Eye (tissue), 1 donor: ENCODE results near the gene PLA2G12B.
"Not testable (repeated sequence)": the region's sequence is repeated elsewhere in the genome, so short reads cannot be mapped to it uniquely, and the experiment has no call there.

Source experiments
- DNase-seq: peaks from one replicate; pipeline ENCODE4 v3.0.0-alpha.2; 2015

Gene PLA2G12B

DNA sequence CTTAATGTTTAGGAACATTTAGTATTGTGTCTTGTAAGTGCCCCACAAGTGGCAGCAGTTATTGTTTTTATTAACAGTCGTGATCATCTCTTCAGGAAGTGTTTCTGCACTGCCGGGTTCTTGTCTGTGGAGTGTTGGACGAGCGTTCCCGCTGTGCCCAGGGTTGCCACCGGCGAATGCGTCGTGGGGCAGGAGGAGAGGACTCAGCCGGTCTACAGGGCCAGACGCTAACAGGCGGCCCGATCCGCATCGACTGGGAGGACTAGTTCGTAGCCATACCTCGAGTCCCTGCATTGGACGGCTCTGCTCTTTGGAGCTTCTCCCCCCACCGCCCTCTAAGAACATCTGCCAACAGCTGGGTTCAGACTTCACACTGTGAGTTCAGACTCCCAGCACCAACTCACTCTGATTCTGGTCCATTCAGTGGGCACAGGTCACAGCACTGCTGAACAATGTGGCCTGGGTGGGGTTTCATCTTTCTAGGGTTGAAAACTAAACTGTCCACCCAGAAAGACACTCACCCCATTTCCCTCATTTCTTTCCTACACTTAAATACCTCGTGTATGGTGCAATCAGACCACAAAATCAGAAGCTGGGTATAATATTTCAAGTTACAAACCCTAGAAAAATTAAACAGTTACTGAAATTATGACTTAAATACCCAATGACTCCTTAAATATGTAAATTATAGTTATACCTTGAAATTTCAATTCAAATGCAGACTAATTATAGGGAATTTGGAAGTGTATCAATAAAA, 22.2 kb downstream of the PLA2G12B start:
- no peak for DNase-seq

DNA sequence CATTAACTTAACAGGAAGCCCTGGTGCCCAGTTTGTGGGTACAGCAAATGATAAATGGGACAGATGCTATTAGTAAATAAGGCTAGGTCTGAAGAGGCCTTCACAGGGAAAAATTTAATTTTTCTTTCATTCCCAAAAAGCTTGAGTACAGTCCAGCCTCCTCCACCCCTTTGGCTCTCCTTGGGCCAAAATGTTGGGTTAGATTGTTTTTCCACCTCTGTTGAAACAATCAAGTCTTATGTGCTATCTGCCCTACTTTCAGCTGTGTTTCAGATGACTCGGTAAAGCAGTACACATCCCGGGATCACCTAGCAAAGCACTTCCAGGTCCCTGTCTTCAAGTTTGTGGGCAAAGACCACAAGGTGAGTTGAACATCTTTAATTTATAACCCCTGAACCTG, 24.3 kb downstream of the PLA2G12B start:
- no peak for DNase-seq

- no peak for DNase-seq
Measured at GRCh38 chr10:72928798-72929197, 25.8 kb downstream of the PLA2G12B start.

- no peak for DNase-seq
Measured at GRCh38 chr10:72927485-72927884, 27.1 kb downstream of the PLA2G12B start.

- no peak for DNase-seq
Measured at GRCh38 chr10:72925951-72926465, 28.6 kb downstream of the PLA2G12B start.

- DNase-seq: no peak
Measured at GRCh38 chr10:72924351-72924750, 30.3 kb downstream of the PLA2G12B start.

DNA sequence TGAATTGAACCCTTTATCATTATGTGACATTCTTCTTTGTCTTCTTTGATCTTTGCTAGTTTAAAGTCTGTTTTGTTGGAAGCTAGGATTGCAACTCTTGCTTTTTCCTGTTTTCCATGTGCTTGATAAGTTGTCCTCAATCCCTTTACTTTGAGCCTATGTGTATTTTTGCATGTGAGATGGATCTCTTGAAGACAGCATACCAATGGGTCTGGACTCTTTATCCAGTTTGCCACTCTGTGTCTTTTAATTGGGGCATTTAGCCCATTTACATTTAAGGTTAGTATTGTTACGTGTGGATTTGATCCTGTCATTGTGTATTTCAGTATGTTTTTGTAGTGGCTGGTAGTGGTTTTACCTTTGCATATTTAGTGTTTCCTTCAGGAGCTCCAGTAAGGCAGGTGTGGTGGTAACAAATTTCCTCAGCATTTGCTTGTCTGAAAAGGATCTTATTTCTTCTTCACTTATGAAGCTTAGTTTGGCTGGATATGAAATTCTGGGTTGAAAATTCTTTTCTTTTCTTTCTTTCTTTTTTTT, 33.4 kb downstream of the PLA2G12B start:
- DNase-seq: not testable (repeated sequence)

- no peak for DNase-seq
Measured at GRCh38 chr10:72918352-72918751, 36.3 kb downstream of the PLA2G12B start.

DNA sequence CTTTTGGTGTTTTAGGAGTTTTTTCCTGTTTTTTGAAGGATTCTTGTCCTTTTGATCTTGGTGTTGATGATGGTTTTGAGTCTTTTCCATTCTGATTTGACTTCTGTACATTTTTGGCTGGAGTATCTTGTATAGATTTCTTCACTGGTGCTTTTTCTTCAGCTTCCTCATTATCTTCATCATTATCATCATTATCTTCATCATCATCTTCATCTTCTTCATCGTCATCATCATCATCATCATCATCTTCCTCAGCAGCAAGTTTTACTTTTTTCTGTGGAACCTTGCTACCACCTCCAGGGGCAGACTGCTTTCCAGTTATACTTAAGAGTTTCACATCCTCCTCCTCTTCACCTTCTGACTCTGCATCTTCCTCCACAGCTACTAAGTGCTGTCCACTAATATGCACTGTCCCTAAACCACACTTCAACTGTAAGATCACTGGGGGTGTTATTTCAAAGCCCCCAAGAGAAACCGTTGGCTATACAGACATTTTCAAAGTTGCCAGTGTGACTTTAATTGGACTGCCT, 36.7 kb downstream of the PLA2G12B start:
- not testable (repeated sequence) for DNase-seq

GRCh38 chr10:72917201-72917600, 37.4 kb downstream of the PLA2G12B start:
- DNase-seq: not testable (repeated sequence)

GRCh38 chr10:72913287-72913686, 41.3 kb downstream of the PLA2G12B start:
- DNase-seq: no peak

- no peak for DNase-seq
Measured at GRCh38 chr10:72912736-72913135, 41.9 kb downstream of the PLA2G12B start.

- no peak for DNase-seq
Measured at GRCh38 chr10:72911758-72912157, 42.8 kb downstream of the PLA2G12B start.

DNA sequence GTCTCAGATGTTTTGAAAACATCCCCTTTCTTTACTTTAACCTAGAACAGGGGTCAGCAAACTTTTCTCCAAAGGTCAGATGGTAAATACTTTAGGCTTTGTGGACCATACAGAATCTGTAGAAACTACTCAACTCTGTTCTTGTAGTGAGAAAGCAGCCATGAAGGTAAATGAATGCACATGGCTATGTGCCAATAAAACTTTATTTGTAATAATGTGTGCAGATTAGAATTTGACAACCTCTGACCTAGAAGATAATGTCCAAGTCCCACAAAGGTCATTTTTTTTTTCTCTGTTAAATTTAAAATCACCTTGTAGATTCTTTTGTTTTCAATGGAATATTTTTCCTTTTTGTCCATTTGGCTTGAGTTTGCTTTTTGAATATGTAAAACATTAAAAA, 43.9 kb downstream of the PLA2G12B start:
- DNase-seq: no peak

- no peak for DNase-seq
Measured at GRCh38 chr10:72906446-72906845, 48.2 kb downstream of the PLA2G12B start.

DNA sequence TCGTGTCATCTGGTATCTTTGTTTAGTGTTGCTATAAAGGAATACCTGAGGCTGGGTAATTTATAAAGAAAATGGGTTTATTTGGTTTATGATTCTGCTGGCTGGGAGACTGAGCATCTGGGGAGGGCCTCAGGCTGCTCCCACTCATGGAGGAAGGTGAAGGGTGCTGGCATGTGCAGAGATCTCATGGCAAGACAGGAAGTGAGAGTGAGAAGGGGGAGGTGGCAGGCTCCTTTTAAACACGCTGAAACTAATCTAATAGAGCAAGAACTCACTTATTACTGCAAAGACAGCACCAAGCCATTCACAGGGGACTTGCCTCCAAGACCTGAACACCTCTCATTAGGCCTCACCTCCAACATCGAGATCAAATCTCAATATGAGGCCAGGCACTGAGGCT, 49.8 kb downstream of the PLA2G12B start:
- DNase-seq: no peak

DNA sequence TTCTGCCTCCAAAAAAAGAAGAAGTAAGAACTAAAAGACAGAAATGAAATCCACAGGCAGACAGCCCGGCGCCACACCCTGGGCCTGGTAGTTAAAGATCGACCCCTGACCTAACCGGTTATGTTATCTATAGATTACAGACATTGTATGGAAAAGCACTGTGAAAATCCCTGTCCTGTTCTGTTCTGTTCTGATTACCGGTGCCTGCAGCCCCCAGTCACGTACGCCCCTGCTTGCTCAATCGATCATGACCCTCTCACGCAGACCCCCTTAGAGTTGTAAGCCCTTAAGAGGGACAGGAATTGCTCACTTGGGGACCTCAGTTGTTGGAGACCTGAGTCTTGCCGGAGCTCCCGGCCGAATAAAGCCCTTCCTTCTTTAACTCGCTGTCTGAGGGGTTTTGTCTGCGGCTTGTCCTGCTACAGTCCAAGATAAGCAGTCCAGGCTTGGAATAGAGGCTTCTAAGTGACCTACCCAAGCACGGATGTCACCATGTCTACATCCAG, 50.6 kb downstream of the PLA2G12B start:
- DNase-seq: not testable (repeated sequence)

DNA sequence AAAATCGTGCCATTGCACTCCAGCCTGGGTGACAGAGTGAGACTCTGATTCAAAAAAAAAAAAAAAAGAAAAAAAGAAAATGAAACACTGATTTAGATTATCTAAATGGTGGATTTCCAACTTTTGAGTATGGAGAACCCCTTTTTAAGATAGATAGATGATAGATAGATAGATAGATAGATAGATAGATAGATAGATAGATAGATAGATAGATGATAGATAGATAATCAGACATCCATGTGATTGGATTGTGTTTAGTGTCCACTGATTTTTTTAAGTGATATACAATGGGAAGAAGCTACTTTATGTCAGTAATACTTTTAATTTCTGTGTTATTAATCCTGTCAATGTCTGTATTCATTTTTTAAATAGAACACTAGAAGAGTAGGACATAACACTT, 55.1 kb downstream of the PLA2G12B start:
- DNase-seq: no peak

- DNase-seq: no peak
Measured at GRCh38 chr10:72898616-72899015, 56.0 kb downstream of the PLA2G12B start.

- no peak for DNase-seq
Measured at GRCh38 chr10:72895236-72895850, 59.3 kb downstream of the PLA2G12B start.

- no peak for DNase-seq
Measured at GRCh38 chr10:72893136-72893798, 61.3 kb downstream of the PLA2G12B start, which contains the start of gene OIT3. Gene OIT3 (plus strand): TSS chr10:72893739. CDS start chr10:72893799, 60 bp downstream.

DNA sequence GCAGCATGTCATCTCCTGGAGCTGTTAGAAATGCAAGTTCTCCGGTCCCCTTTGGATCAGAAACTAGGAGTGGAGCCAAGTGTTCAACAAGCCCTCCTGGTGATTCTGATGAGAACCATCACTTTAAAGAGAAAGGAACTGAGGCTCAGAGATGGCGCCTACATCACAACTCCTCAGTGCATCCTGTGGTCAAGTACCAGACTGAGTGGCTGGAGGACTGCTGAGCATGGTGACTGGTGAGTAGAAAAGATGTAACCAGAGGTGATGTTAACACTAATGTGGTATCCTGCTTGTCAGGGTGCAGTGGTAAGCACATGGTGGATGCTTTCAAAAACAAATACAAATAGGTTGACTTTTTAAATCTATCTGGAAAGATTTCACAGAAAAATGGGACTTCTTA, 64.5 kb downstream of the PLA2G12B start:
- no peak for DNase-seq

DNA sequence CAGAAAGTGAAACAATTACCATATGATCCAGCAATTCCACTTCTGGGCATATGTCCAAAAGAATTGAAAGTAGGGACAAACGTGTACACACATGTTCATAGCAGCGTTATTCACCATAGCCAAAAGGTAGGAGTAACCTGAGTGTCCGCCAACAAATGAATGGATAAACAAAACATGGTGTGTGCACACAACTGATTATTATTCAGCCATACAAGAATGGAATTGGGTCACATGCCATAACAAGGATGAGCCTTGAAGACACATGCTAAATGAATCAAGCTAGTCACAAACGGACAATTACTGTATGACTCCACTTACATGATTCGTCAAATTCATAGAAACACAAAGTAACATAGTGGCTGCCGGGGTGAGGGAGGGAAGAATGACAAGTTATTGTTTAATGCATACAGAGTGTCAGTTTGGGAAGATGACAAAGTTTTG, 65.2 kb downstream of the PLA2G12B start:
- DNase-seq: no peak
